ENCODE results near the gene UQCC3.

The UQCC3 gene

GRCh38 chr11:62671608-62672389 is at the start of gene UQCC3, which contains the start of gene LBHD1:
Gene UQCC3 (plus strand): TSS chr11:62671673. CDS start chr11:62671746, 73 bp downstream.
Gene LBHD1 (minus strand): TSS chr11:62672267. CDS start chr11:62670031, 2,236 bp downstream.
- ATAC-seq = peak; percentile 87

GRCh38 chr11:62622476-62623089 is 48.9 kb upstream of the UQCC3 start:
- TF ChIP-seq TSHZ2 (CRISPR knock-in tag; IDR thresholded peaks at IDR 0.05) (no peak), PPARA (CRISPR knock-in tag; IDR thresholded peaks at IDR 0.05; ENCODE audit: borderline replicate concordance) (no peak)
- ATAC-seq = no peak

More at GRCh38 chr11:62671608-62672389, at the start of gene UQCC3, which contains the start of gene LBHD1:
- no peak for TF ChIP-seq PATZ1 (CRISPR knock-in tag; IDR thresholded peaks at IDR 0.05; ENCODE audit: borderline replicate concordance)
- no peak for TF ChIP-seq SNAI2 (CRISPR knock-in tag; IDR thresholded peaks at IDR 0.05)
- no peak for TF ChIP-seq ZNF8 (CRISPR knock-in tag; IDR thresholded peaks at IDR 0.05)
- no peak for TF ChIP-seq CSRNP3 (CRISPR knock-in tag; IDR thresholded peaks at IDR 0.05)
- TF ChIP-seq ZNF565 (CRISPR knock-in tag; conservative IDR thresholded peaks at IDR 0.05; ENCODE audit: low read depth) = no peak
- TF ChIP-seq CSDC2 (CRISPR knock-in tag; IDR thresholded peaks at IDR 0.05) = no peak
- no peak for TF ChIP-seq TCF4 (CRISPR knock-in tag; IDR thresholded peaks at IDR 0.05; ENCODE audit: borderline replicate concordance)
- TF ChIP-seq CREB5 (CRISPR knock-in tag; IDR thresholded peaks at IDR 0.05; ENCODE audit: low read depth) = no peak

- peak; percentile 46 for ATAC-seq
- TF ChIP-seq ISL1 (CRISPR knock-in tag; IDR thresholded peaks at IDR 0.05) (no peak), ZNF565 (CRISPR knock-in tag; conservative IDR thresholded peaks at IDR 0.05; ENCODE audit: low read depth) (no peak), TSHZ2 (CRISPR knock-in tag; IDR thresholded peaks at IDR 0.05) (no peak), CSRNP3 (CRISPR knock-in tag; IDR thresholded peaks at IDR 0.05) (no peak), PPARA (CRISPR knock-in tag; IDR thresholded peaks at IDR 0.05; ENCODE audit: borderline replicate concordance) (no peak)
Measured at GRCh38 chr11:62627713-62628112, 43.8 kb upstream of the UQCC3 start.

- TF ChIP-seq CSRNP3 (CRISPR knock-in tag; IDR thresholded peaks at IDR 0.05) (no peak), CSDC2 (CRISPR knock-in tag; IDR thresholded peaks at IDR 0.05) (no peak), ZNF8 (CRISPR knock-in tag; IDR thresholded peaks at IDR 0.05) (no peak), ZC3H10 (CRISPR knock-in tag; IDR thresholded peaks at IDR 0.05) (no peak), RARB (CRISPR knock-in tag; IDR thresholded peaks at IDR 0.05) (no peak), TSHZ2 (CRISPR knock-in tag; IDR thresholded peaks at IDR 0.05) (no peak)
- no peak for ATAC-seq
Measured at GRCh38 chr11:62632492-62632891, 39.0 kb upstream of the UQCC3 start.
